ENCODE measurements around the gene MPZL2.

DNA sequence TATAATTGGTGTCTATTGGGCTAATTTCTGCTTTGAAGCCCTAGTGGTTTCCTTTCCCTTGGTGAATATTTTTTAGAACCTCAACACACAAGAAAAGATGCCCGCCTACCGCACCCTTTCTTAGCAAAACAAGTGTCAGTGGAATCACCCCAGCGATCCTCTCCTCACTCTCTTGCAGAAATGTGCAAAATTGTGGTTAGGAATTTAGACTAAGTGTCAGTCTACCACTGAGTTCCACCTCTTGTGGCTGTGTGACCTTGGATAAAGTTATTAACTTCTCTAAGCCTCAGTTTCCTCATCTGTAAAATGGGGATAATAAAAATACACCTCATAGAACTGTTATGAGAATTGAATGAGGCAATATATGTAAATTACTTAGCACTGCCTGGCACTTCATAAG, 34.0 kb downstream of the MPZL2 start:
- TF ChIP-seq, protein P1, sequence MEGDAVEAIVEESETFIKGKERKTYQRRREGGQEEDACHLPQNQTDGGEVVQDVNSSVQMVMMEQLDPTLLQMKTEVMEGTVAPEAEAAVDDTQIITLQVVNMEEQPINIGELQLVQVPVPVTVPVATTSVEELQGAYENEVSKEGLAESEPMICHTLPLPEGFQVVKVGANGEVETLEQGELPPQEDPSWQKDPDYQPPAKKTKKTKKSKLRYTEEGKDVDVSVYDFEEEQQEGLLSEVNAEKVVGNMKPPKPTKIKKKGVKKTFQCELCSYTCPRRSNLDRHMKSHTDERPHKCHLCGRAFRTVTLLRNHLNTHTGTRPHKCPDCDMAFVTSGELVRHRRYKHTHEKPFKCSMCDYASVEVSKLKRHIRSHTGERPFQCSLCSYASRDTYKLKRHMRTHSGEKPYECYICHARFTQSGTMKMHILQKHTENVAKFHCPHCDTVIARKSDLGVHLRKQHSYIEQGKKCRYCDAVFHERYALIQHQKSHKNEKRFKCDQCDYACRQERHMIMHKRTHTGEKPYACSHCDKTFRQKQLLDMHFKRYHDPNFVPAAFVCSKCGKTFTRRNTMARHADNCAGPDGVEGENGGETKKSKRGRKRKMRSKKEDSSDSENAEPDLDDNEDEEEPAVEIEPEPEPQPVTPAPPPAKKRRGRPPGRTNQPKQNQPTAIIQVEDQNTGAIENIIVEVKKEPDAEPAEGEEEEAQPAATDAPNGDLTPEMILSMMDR (IDR thresholded peaks at IDR 0.05) = no peak
- no peak for TF ChIP-seq TCF7L2 (IDR thresholded peaks at IDR 0.05; ENCODE audit: low read depth, low read length)
- no peak for TF ChIP-seq POLR2AphosphoS5 (IDR thresholded peaks at IDR 0.05; ENCODE audit: low read depth, low read length)
- TF ChIP-seq, protein P2, sequence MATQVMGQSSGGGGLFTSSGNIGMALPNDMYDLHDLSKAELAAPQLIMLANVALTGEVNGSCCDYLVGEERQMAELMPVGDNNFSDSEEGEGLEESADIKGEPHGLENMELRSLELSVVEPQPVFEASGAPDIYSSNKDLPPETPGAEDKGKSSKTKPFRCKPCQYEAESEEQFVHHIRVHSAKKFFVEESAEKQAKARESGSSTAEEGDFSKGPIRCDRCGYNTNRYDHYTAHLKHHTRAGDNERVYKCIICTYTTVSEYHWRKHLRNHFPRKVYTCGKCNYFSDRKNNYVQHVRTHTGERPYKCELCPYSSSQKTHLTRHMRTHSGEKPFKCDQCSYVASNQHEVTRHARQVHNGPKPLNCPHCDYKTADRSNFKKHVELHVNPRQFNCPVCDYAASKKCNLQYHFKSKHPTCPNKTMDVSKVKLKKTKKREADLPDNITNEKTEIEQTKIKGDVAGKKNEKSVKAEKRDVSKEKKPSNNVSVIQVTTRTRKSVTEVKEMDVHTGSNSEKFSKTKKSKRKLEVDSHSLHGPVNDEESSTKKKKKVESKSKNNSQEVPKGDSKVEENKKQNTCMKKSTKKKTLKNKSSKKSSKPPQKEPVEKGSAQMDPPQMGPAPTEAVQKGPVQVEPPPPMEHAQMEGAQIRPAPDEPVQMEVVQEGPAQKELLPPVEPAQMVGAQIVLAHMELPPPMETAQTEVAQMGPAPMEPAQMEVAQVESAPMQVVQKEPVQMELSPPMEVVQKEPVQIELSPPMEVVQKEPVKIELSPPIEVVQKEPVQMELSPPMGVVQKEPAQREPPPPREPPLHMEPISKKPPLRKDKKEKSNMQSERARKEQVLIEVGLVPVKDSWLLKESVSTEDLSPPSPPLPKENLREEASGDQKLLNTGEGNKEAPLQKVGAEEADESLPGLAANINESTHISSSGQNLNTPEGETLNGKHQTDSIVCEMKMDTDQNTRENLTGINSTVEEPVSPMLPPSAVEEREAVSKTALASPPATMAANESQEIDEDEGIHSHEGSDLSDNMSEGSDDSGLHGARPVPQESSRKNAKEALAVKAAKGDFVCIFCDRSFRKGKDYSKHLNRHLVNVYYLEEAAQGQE (IDR thresholded peaks at IDR 0.05; ENCODE audit: insufficient read depth in 1 of 2, low read depth in 2 of 2, low read length in 1 of 2) = no peak

Measured in Panc1 (cell line).